DND-41 (cell line): ENCODE results near the gene CRYBA2.

Experiments
- ATAC-seq: fragments of 200-7000 bp; cut with Tn5 transposase; 3 replicates; pipeline ENCODE4 v1.9.1; 2021; ENCODE audit warnings: low read depth; ENCODE audit not compliant: insufficient read depth
- DNase-seq: peaks from one replicate; pipeline ENCODE4 v3.0.0-alpha.2; 2020
- H2AFZ ChIP-seq: 2 replicates; pipeline ENCODE4 v1.6.0; 2012; ENCODE audit warnings: low read depth, low read length
- H3K27ac ChIP-seq: 2 replicates; pipeline ENCODE4 v1.5.1; 2012; ENCODE audit warnings: low read length, inconsistent platforms
- H3K27me3 ChIP-seq: fragments of 200-600 bp; sonication (generic); 2 replicates; pipeline ENCODE4 v1.6.0; 2012; ENCODE audit warnings: low read length, mild to moderate bottlenecking, inconsistent platforms; ENCODE audit not compliant: insufficient read depth, poor library complexity
- H3K36me3 ChIP-seq: 2 replicates; pipeline ENCODE4 v1.5.1; 2012; ENCODE audit warnings: low read length, inconsistent platforms; ENCODE audit not compliant: insufficient read depth
- H3K4me1 ChIP-seq: 2 replicates; pipeline ENCODE4 v1.5.1; 2012; ENCODE audit warnings: mild to moderate bottlenecking, low read length; ENCODE audit not compliant: insufficient read depth
- H3K4me2 ChIP-seq: 2 replicates; pipeline ENCODE4 v1.6.0; 2012; ENCODE audit warnings: mild to moderate bottlenecking, moderate library complexity, low read length, inconsistent platforms; ENCODE audit not compliant: insufficient read depth
- H3K4me3 ChIP-seq, 2 experiments: fragments of 200-600 bp in 1 of 2; shearing (Covaris generic) in 1 of 2; 2 replicates each; pipeline ENCODE4 v1.5.1; 2012 to 2016; ENCODE audit warnings: inconsistent platforms in 2 of 2, low read length in 2 of 2, mild to moderate bottlenecking in 2 of 2, low read depth in 1 of 2, moderate library complexity in 1 of 2
- H3K79me2 ChIP-seq: 2 replicates; pipeline ENCODE4 v1.6.0; 2012; ENCODE audit warnings: low read length, inconsistent platforms; ENCODE audit not compliant: insufficient read depth
- H3K9ac ChIP-seq: 2 replicates; pipeline ENCODE4 v1.6.0; 2012; ENCODE audit warnings: low read depth, mild to moderate bottlenecking, inconsistent platforms, low read length, moderate library complexity
- H3K9me3 ChIP-seq: 2 replicates; pipeline ENCODE4 v1.5.1; 2012; ENCODE audit warnings: low read length, moderate library complexity, mild to moderate bottlenecking, inconsistent platforms; ENCODE audit not compliant: insufficient read depth, severe bottlenecking
- H4K20me1 ChIP-seq: 2 replicates; pipeline ENCODE4 v1.6.0; 2012; ENCODE audit warnings: low read length; ENCODE audit not compliant: insufficient read depth
- EZH2 ChIP-seq: IDR thresholded peaks from 3 replicates; pipeline ENCODE4 v1.6.1; 2012; ENCODE audit warnings: borderline replicate concordance, low read depth, mild to moderate bottlenecking, moderate library complexity, low read length, inconsistent platforms; ENCODE audit not compliant: severe bottlenecking
- TF ChIP-seq, protein P1 (sequence below): IDR thresholded peaks from 2 replicates; pipeline ENCODE4 v1.5.1; 2012; ENCODE audit warnings: borderline replicate concordance, low read length, moderate library complexity, mild to moderate bottlenecking; ENCODE audit not compliant: poor library complexity, severe bottlenecking; ENCODE audit errors: extremely low read depth

Gene CRYBA2

GRCh38 chr2:219010162-219010756, 17.0 kb upstream of the CRYBA2 start:
- no peaks in the 10 kb centered on the region for H3K27me3 ChIP-seq
- DNase-seq: no peak
- ATAC-seq: peak; percentile 67; the same call in 2 of the 3 replicates

GRCh38 chr2:219009294-219009693, 16.1 kb upstream of the CRYBA2 start:
- Histone ChIP-seq H3K27ac (no peak overlapping the region), H3K27me3 (no peaks in the 10 kb centered on the region), H3K9me3 (no peaks in the 10 kb centered on the region), H3K79me2 (no peaks in the 10 kb centered on the region), H3K4me2 (no peak overlapping the region), H2AFZ (no peak overlapping the region), H3K36me3 (no peaks in the 10 kb centered on the region), H3K4me3 (no peak overlapping the region), H4K20me1 (peaks cover 5% of the 10 kb centered on the region; the same call in 1 of the 2 replicates), H3K9ac (no peak overlapping the region), H3K4me1 (no peaks in the 10 kb centered on the region)
- ATAC-seq (no peak), DNase-seq (no peak)
- TF ChIP-seq EZH2: no peak
- TF ChIP-seq, protein P1, sequence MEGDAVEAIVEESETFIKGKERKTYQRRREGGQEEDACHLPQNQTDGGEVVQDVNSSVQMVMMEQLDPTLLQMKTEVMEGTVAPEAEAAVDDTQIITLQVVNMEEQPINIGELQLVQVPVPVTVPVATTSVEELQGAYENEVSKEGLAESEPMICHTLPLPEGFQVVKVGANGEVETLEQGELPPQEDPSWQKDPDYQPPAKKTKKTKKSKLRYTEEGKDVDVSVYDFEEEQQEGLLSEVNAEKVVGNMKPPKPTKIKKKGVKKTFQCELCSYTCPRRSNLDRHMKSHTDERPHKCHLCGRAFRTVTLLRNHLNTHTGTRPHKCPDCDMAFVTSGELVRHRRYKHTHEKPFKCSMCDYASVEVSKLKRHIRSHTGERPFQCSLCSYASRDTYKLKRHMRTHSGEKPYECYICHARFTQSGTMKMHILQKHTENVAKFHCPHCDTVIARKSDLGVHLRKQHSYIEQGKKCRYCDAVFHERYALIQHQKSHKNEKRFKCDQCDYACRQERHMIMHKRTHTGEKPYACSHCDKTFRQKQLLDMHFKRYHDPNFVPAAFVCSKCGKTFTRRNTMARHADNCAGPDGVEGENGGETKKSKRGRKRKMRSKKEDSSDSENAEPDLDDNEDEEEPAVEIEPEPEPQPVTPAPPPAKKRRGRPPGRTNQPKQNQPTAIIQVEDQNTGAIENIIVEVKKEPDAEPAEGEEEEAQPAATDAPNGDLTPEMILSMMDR: no peak

More at GRCh38 chr2:219010162-219010756, 17.0 kb upstream of the CRYBA2 start:
- H3K79me2 ChIP-seq: no peaks in the 10 kb centered on the region
- H3K4me2 ChIP-seq: no peak overlapping the region
- no peaks in the 10 kb centered on the region for H3K36me3 ChIP-seq
- no peaks in the 10 kb centered on the region for H3K9me3 ChIP-seq
- no peak overlapping the region for H3K4me3 ChIP-seq
- H3K4me1 ChIP-seq: no peaks in the 10 kb centered on the region
- H4K20me1 ChIP-seq: peaks cover 5% of the 10 kb centered on the region; the same call in 1 of the 2 replicates
- H3K27ac ChIP-seq: no peak overlapping the region
- TF ChIP-seq EZH2: no peak
- TF ChIP-seq, protein P1: peak; percentile 65
- H2AFZ ChIP-seq: no peak overlapping the region
- H3K9ac ChIP-seq: no peak overlapping the region

DNA sequence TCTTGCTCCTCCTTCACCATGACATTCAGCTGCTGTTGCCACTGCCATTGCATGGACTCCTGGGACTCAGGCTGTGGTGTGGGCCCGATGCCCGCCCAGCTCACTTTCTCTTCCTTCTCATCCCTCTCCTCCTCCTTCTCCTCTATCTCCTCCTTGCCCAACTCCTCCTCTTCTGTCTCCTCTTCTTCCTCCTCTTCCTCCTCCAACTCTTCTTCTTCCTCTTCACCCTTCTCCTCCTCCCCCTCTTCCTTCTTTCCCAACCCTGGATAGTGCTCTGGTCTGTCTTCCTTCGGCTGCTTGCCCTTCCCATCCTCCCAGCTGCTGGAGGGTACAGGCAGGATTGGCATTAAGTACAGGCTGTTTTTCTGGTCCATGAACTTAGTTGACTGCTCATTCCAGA, 10.8 kb upstream of the CRYBA2 start:
- ATAC-seq: no peak
- no peak for DNase-seq
- no peak overlapping the region for H3K27ac ChIP-seq
- H3K36me3 ChIP-seq: no peaks in the 10 kb centered on the region
- H2AFZ ChIP-seq: no peak overlapping the region
- H3K79me2 ChIP-seq: no peaks in the 10 kb centered on the region
- H3K4me1 ChIP-seq: peaks cover 4% of the 10 kb centered on the region; the same call in 1 of the 2 replicates
- H3K27me3 ChIP-seq: peaks cover 3% of the 10 kb centered on the region
- TF ChIP-seq, protein P1: no peak
- TF ChIP-seq EZH2: no peak
- H3K9ac ChIP-seq: no peak overlapping the region
- H3K4me2 ChIP-seq: no peak overlapping the region
- H3K4me3 ChIP-seq: no peak overlapping the region
- no peaks in the 10 kb centered on the region for H3K9me3 ChIP-seq
- H4K20me1 ChIP-seq: peaks cover 5% of the 10 kb centered on the region
